Mesenchymal stem cell (in vitro differentiated cells and primary cell): ENCODE measurements around the gene DCPS.

ENCODE experiments used
- DNase-seq: peaks from one replicate; pipeline ENCODE4 v3.0.0-alpha.2; 2013
- H2AFZ ChIP-seq: one replicate; pipeline ENCODE4 v1.6.1; 2013; ENCODE audit warnings: low read depth, mild to moderate bottlenecking, control low read depth, inconsistent platforms, low read length, moderate library complexity
- H2AK5ac ChIP-seq: 2 replicates; pipeline ENCODE4 v1.6.1; 2013; ENCODE audit warnings: low read length, moderate library complexity, mild to moderate bottlenecking, inconsistent platforms; ENCODE audit not compliant: severe bottlenecking
- H2BK120ac ChIP-seq: one replicate; pipeline ENCODE4 v1.6.1; 2013; ENCODE audit warnings: low read depth, mild to moderate bottlenecking, inconsistent platforms, low read length, moderate library complexity
- H2BK12ac ChIP-seq, 2 experiments: one replicate each; pipeline ENCODE4 v1.6.1; 2013; ENCODE audit warnings: inconsistent platforms in 2 of 2, low read length in 2 of 2, mild to moderate bottlenecking in 2 of 2, moderate library complexity in 2 of 2, control low read depth in 1 of 2
- H2BK15ac ChIP-seq: one replicate; pipeline ENCODE4 v1.6.1; 2013; ENCODE audit warnings: mild to moderate bottlenecking, low read depth, inconsistent platforms; ENCODE audit not compliant: poor library complexity, severe bottlenecking
- H2BK5ac ChIP-seq: 2 replicates; pipeline ENCODE4 v1.6.1; 2013; ENCODE audit warnings: low read depth, mild to moderate bottlenecking, low read length, control low read depth, inconsistent platforms; ENCODE audit not compliant: poor library complexity, severe bottlenecking
- H3K14ac ChIP-seq, 2 experiments: one replicate each; pipeline ENCODE4 v1.6.1; 2013; ENCODE audit warnings: inconsistent platforms in 2 of 2, low read length in 2 of 2, control low read depth in 1 of 2, mild to moderate bottlenecking in 1 of 2, moderate library complexity in 1 of 2
- H3K18ac ChIP-seq, 2 experiments: one replicate each; pipeline ENCODE4 v1.6.1; 2013; ENCODE audit warnings: inconsistent platforms in 2 of 2, low read length in 2 of 2, control low read depth in 1 of 2, low read depth in 1 of 2, mild to moderate bottlenecking in 1 of 2
- H3K23ac ChIP-seq, 2 experiments: one replicate each; pipeline ENCODE4 v1.6.1; 2013; ENCODE audit warnings: inconsistent platforms in 2 of 2, low read length in 2 of 2, mild to moderate bottlenecking in 2 of 2, moderate library complexity in 2 of 2, control low read depth in 1 of 2
- H3K27ac ChIP-seq: 2 replicates; pipeline ENCODE4 v1.5.1; 2013; ENCODE audit warnings: mild to moderate bottlenecking, moderate library complexity, low read length, control low read depth, inconsistent platforms; ENCODE audit not compliant: poor library complexity, severe bottlenecking
- H3K27me3 ChIP-seq, 2 experiments: 2 replicates each; pipeline versions ENCODE4 v1.6.1 to v1.7.0; 2013; ENCODE audit warnings: low read length in 2 of 2, mild to moderate bottlenecking in 2 of 2, moderate library complexity in 2 of 2, control low read depth in 1 of 2, inconsistent platforms in 1 of 2; ENCODE audit not compliant: control insufficient read depth in 1 of 2, insufficient read depth in 1 of 2
- H3K36me3 ChIP-seq, 2 experiments: 2 replicates each; pipeline versions ENCODE4 v1.6.1 to v1.7.0; 2013; ENCODE audit warnings: low read length in 2 of 2, control low read depth in 1 of 2, inconsistent platforms in 1 of 2, low read depth in 1 of 2, mild to moderate bottlenecking in 1 of 2; ENCODE audit not compliant: insufficient read depth in 2 of 2, control insufficient read depth in 1 of 2
- H3K4ac ChIP-seq, 2 experiments: one replicate each; pipeline ENCODE4 v1.6.1; 2013; ENCODE audit warnings: inconsistent platforms in 2 of 2, low read length in 2 of 2, mild to moderate bottlenecking in 2 of 2, moderate library complexity in 2 of 2, control low read depth in 1 of 2, low read depth in 1 of 2
- H3K4me1 ChIP-seq: 2 replicates; pipeline ENCODE4 v1.6.1; 2013; ENCODE audit warnings: low read depth, low read length, control low read depth; ENCODE audit not compliant: control insufficient read depth, insufficient read depth
- H3K4me2 ChIP-seq: 2 replicates; pipeline ENCODE4 v1.6.1; 2013; ENCODE audit warnings: low read length, mild to moderate bottlenecking, inconsistent platforms; ENCODE audit not compliant: poor library complexity, severe bottlenecking
- H3K4me3 ChIP-seq, 2 experiments: 2 replicates each; pipeline versions ENCODE4 v1.5.1 to v1.7.0; 2013; ENCODE audit warnings: low read length in 2 of 2, mild to moderate bottlenecking in 2 of 2, control low read depth in 1 of 2, low read depth in 1 of 2; ENCODE audit not compliant: insufficient read depth in 1 of 2
- H3K79me1 ChIP-seq: replicated peaks from 2 replicates; pipeline ENCODE4 v1.6.1; 2013; ENCODE audit warnings: mild to moderate bottlenecking, control low read depth, low read length, inconsistent platforms; ENCODE audit not compliant: poor library complexity, severe bottlenecking
- H3K9ac ChIP-seq: 2 replicates; pipeline ENCODE4 v1.7.0; 2013; ENCODE audit warnings: mild to moderate bottlenecking, low read length, moderate library complexity
- H3K9me3 ChIP-seq: 2 replicates; pipeline ENCODE4 v1.7.0; 2013; ENCODE audit warnings: mild to moderate bottlenecking, low read length; ENCODE audit not compliant: control insufficient read depth
- H4K8ac ChIP-seq: one replicate; pipeline ENCODE4 v1.6.1; 2013; ENCODE audit warnings: inconsistent platforms, mild to moderate bottlenecking, low read length, moderate library complexity
- H4K91ac ChIP-seq: one replicate; pipeline ENCODE4 v1.6.1; 2013; ENCODE audit warnings: mild to moderate bottlenecking, low read length, inconsistent platforms
- WGBS: methylation state at CpG from one replicate; pipeline ENCODE4 v1.1.7; 2013; ENCODE audit warnings: mixed read lengths; 5-methylcytosine and 5-hydroxymethylcytosine counted together

The DCPS gene

DNA sequence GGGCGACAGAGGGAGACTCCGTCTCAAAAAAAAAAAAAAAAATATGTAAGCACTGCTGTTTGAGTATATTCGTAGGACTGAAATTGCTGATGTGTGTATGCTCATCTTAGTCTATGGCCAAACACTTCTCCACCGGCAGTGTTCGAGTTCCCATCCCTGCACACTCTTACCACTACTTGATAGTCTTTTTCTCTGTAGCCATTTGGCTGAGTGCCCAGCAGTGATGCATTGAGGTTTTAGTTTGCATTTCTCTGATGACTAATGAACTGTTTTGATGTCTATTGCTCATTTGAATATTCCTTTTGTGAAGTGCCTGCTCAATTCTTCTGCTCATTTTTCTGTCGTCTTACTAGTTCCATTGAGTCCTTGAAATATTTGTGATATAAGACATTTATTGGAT, 19.0 kb upstream of the DCPS start:
- 70% methylated on average over 2 of the region's 6 CpGs for WGBS
- Histone ChIP-seq H3K4me3 (no peak overlapping the region), H3K36me3 (peaks cover 0 to 15% of the 10 kb centered on the region in 2 experiments), H3K9ac (no peak overlapping the region), H3K14ac (no peak overlapping the region), H2BK120ac (no peak overlapping the region), H2BK12ac (no peak overlapping the region), H3K79me1 (peaks cover 9% of the 10 kb centered on the region), H3K27me3 (no peaks in the 10 kb centered on the region), H3K4ac (no peak overlapping the region), H4K8ac (no peak overlapping the region), H4K91ac (no peak overlapping the region), H2BK15ac (no peak overlapping the region), H3K9me3 (no peaks in the 10 kb centered on the region), H2AFZ (no peak overlapping the region), H3K4me1 (peaks cover 14% of the 10 kb centered on the region), H2AK5ac (no peak overlapping the region), H3K27ac (no peak overlapping the region), H3K23ac (no peak overlapping the region), H2BK5ac (no peak overlapping the region), H3K18ac (no peak overlapping the region), H3K4me2 (peak overlapping the region; percentile 24)
- DNase-seq = peak; percentile 98

DNA sequence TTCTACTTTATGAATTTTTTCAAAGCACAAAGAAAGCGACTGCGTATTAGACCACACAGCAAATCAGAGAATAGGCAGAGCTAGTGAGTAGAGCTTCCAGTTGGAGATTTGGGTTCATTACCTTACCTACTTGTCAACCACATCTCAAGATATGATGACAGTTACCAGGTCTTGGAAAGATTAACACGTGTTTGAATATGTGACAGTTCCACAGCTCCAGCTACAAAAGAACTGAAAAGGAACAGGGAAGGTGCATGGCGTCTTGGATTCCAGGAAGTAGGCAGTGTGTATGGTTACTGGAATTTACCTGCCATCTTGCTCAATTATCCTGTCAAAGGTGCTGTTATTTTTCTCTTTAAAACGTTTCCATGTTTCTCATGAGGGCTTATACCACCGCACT, 15.6 kb upstream of the DCPS start:
- Histone ChIP-seq H2BK5ac (no peak overlapping the region), H2BK15ac (no peak overlapping the region), H3K4me1 (peaks cover 10% of the 10 kb centered on the region), H3K36me3 (peaks cover 26 to 46% of the 10 kb centered on the region in 2 experiments), H3K27me3 (no peaks in the 10 kb centered on the region), H3K79me1 (peaks cover 11% of the 10 kb centered on the region), H3K4me3 (no peak overlapping the region), H3K23ac (no peak overlapping the region), H3K9me3 (no peaks in the 10 kb centered on the region), H4K8ac (no peak overlapping the region), H3K18ac (no peak overlapping the region), H2BK120ac (no peak overlapping the region), H2AK5ac (no peak overlapping the region), H3K27ac (no peak overlapping the region), H3K14ac (no peak overlapping the region), H3K9ac (no peak overlapping the region), H4K91ac (no peak overlapping the region), H3K4me2 (no peak overlapping the region), H2AFZ (no peak overlapping the region), H2BK12ac (no peak overlapping the region), H3K4ac (no peak overlapping the region)
- 84% methylated on average over 4 of the region's 6 CpGs for WGBS
- no peak for DNase-seq

DNA sequence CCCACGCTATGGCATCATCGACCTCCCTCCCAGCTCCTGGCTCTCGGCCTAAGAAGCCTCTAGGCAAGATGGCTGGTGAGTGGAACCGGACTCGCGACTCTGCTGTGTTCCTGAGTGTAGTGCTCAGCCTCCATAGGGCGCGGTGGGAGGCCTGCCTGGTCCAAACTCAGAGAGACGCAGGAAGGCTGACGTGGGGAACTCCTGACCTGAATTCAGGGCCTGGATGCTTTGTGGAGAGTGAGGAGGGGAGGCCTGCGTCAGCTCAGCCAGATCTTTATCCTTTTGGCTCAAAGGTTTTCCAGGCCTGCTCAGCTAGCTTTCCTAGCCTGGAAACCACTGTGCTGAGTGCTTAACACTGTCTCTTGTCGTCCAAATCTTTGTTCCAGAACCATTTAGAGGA, 13.0 kb upstream of the DCPS start:
- Histone ChIP-seq H3K9me3 (no peaks in the 10 kb centered on the region), H3K36me3 (peaks cover 31 to 63% of the 10 kb centered on the region in 2 experiments), H2BK120ac (no peak overlapping the region), H4K91ac (no peak overlapping the region), H3K27ac (no peak overlapping the region), H3K79me1 (peaks cover 14% of the 10 kb centered on the region), H3K23ac (no peak overlapping the region), H3K4me1 (no peaks in the 10 kb centered on the region), H2AFZ (no peak overlapping the region), H3K4ac (no peak overlapping the region), H3K18ac (no peak overlapping the region), H2AK5ac (no peak overlapping the region), H3K27me3 (no peaks in the 10 kb centered on the region), H3K4me3 (no peak overlapping the region), H2BK12ac (no peak overlapping the region), H3K9ac (no peak overlapping the region), H2BK15ac (no peak overlapping the region), H2BK5ac (no peak overlapping the region), H3K4me2 (no peak overlapping the region), H3K14ac (no peak overlapping the region), H4K8ac (no peak overlapping the region)
- no peak for DNase-seq
- 93% methylated on average over 12 of the region's 12 CpGs for WGBS

DNA sequence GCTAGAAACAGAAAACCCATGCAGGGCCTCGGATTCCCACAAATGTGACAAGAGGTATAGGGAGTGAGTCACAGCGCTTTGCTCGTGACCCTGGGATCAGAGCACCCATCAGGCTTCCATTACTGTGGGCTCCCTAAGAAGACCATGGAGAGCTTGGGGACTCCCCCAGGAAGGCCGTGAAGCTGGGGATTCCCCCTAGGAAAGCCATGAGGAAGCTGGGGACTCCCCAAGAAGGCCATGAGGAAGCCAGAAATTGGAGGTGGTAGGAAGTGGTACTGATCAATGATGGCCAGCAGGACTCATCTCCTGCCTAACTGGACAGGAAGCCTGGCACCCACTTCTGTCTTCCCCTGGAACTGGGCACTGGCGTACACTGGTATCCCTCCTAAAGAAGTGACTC, 10.1 kb upstream of the DCPS start:
- 94% methylated on average over 5 of the region's 5 CpGs for WGBS
- H4K8ac ChIP-seq = no peak overlapping the region

More for the DNA sequence above, 10.1 kb upstream of the DCPS start:
- no peak overlapping the region for H3K9ac ChIP-seq
- H3K27me3 ChIP-seq = no peaks in the 10 kb centered on the region
- no peak overlapping the region for H2BK12ac ChIP-seq
- H3K4me1 ChIP-seq = no peaks in the 10 kb centered on the region
- H3K79me1 ChIP-seq = peaks cover 8% of the 10 kb centered on the region
- H2BK15ac ChIP-seq = no peak overlapping the region
- H3K23ac ChIP-seq = no peak overlapping the region
- H3K4me2 ChIP-seq = no peak overlapping the region
- no peak overlapping the region for H4K91ac ChIP-seq
- H3K4me3 ChIP-seq = no peak overlapping the region
- no peak overlapping the region for H2AK5ac ChIP-seq
- H2BK5ac ChIP-seq = no peak overlapping the region
- H2BK120ac ChIP-seq = no peak overlapping the region
- no peak for DNase-seq
- H3K9me3 ChIP-seq = no peaks in the 10 kb centered on the region
- no peak overlapping the region for H2AFZ ChIP-seq
- no peak overlapping the region for H3K4ac ChIP-seq
- no peak overlapping the region for H3K18ac ChIP-seq
- H3K27ac ChIP-seq = no peak overlapping the region
- H3K36me3 ChIP-seq = peaks cover 31 to 53% of the 10 kb centered on the region in 2 experiments
- no peak overlapping the region for H3K14ac ChIP-seq
